Activated T-cell treated with anti-CD3 and anti-CD28 coated beads for 1 hour (primary cell): ENCODE data around the gene CLTCL1.
"Not testable (repeated sequence)": the region's sequence is repeated elsewhere in the genome, so short reads cannot be mapped to it uniquely, and the experiment has no call there.

ENCODE experiments used
- DNase-seq: peaks from one replicate; pipeline ENCODE4 v3.0.0-alpha.2; 2020; ENCODE audit warnings: low read depth

Gene CLTCL1

DNA sequence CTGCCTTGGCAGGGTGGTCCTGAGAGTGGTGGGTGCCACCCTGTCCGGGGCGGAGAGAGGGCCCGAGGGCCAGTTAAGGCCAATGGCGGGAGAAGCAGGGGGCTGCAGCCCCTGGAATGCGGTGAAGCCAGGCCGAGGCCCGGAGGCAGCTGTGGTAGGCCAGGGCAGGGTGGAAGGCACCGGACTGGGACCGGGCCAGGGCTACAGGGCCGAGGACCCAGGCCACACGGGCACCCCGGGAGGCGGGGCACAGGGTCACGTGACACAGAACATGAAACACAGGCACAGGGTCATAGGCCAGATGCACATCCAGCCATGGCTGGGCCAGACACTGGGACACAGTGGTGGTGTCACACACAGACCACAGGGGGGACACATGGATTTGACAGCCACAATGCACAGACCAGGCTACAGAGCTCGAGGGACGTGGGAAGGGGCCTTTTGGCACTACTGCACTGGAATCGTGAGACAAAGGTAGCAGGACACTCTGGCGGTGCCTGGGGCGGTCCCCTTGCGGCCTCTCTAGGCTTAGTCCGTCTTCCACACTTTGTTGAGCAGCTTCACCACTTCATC, 115.8 kb downstream of the CLTCL1 start:
- DNase-seq: no peak

GRCh38 chr22:19175026-19175601, 116.4 kb downstream of the CLTCL1 start:
- no peak for DNase-seq

GRCh38 chr22:19174106-19175025, 117.2 kb downstream of the CLTCL1 start:
- DNase-seq: no peak

- DNase-seq: no peak
These were observed 118.2 kb downstream of the CLTCL1 start for GRCh38 chr22:19173047-19174035.

GRCh38 chr22:19172213-19173046, 119.1 kb downstream of the CLTCL1 start:
- DNase-seq: no peak

GRCh38 chr22:19169947-19170318, 121.6 kb downstream of the CLTCL1 start:
- no peak for DNase-seq

DNA sequence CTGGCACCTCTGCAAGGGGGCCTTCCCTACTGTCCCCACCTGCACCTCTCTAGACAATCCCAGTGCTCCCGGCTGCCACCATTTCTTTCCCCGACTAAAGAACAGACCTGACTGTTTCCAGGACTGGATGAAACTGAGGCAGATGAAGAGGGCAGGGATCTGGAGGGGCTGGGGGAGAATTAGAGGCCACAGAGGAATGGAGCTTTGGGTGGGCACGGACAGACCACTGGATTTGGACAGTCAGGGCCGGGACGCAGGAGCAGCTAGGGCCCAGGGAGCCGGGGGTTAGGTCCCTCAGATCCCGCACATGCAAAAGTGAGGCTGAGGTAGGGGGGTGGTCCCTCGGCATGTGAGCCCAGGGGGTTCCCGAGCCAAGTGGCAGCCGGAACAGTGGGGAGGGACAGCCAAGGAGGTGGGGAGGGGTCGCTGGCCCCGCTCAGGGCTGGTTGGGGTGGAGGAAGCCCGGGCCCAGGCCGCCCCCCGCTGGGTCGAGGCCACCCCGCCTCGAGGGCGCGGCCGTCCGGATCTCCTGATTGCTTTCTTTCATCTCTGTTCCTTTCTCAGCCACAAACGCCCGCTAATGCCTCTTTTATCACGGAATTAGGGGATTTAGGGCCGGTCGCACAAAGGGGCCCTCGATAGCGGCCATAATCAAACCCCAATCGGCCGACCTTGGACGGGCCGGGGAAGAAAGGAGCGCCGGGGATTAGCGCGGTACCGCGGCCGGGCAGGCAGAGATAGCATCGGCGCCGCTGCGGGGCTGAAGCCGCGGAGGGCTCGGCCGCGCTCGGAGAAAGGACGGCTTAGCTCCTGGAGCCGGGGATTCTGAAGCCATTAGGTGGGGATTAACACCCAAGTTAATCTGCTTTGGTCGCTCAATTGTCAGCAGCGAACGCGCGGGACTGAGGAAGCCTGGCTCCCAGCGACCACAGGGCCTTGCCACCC, 122.2 kb downstream of the CLTCL1 start:
- DNase-seq: no peak

- DNase-seq: no peak
These were observed 123.2 kb downstream of the CLTCL1 start for GRCh38 chr22:19168088-19168890.

DNA sequence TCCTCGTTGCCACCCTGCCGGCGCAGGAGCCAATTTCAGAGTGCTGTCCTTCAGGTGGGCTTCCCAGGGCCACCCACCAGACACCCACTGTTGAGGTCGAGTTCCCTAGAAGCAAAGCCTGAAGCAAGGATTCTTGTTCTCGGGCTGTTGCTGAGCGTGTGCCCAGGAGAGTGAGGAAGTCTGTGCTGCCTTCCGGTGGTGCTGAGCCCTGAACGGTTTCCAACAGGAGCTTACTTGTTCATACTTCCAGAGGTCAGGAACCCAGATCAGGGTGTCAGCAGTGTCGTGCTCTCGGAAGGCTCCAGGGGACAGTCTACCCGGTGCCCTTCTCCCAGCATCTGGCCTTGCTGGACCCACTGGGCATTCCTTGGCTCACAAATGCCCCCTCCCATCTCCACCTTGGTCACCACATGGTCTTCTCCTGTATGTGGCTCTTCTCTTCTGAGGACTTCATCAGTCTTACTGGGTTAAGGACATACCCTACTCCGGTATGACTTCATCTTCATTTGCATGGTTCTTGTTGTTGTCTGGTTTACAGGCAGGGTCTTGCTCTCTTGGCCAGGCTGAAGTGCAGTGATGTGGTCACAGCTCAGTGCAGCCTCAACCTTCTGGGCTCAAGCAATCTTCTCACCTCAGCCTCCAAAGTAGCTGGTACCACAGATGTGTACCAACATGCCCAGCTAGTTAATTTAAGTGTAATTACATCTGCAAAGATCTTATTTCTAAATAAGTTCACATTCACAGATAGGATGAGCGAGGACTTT, 124.2 kb downstream of the CLTCL1 start:
- no peak for DNase-seq

DNA sequence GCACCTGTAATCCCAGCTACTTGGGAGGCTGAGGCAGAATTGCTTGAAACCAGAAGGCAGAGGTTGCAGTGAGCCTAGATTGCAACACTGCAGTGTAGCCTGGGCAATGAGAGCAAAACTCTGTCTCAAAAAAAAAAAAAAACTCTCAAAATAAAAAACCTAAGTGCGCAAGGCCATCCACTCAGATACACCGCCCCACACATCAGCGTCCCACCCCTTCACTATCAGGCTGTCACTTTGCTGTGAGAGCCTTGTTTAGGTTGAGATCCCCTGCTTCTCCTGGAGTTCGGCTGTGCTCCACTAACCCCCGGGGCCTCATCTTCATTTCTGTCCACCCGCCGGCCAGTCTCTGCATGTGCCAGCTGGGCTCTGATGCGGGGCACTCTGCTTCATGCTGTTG, 125.1 kb downstream of the CLTCL1 start:
- DNase-seq: no peak

GRCh38 chr22:19164425-19164824, 127.1 kb downstream of the CLTCL1 start:
- DNase-seq: no peak

DNA sequence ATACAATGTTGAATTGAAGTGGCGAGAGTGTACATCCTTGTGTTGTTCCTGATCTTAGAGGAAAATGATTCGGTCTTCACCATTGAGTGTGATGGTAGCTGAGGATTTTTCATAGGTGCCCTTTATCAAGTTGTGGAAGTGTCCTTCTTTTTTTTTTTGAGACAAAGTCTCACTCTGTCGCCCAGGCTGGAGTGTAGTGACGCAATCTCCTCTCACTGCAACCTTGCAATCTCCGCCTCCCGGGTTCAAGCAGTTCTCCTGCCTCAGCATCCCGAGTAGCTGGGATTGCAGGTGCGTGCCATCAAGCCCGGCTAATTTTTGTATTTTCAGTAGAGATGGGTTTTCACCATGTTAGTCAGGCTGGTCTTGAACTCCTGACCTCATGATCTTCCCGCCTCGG, 132.9 kb downstream of the CLTCL1 start:
- DNase-seq: not testable (repeated sequence)

GRCh38 chr22:19156109-19156508, 135.4 kb downstream of the CLTCL1 start:
- not testable (repeated sequence) for DNase-seq

- DNase-seq: no peak
These were observed 138.3 kb downstream of the CLTCL1 start for GRCh38 chr22:19152942-19153883.

DNA sequence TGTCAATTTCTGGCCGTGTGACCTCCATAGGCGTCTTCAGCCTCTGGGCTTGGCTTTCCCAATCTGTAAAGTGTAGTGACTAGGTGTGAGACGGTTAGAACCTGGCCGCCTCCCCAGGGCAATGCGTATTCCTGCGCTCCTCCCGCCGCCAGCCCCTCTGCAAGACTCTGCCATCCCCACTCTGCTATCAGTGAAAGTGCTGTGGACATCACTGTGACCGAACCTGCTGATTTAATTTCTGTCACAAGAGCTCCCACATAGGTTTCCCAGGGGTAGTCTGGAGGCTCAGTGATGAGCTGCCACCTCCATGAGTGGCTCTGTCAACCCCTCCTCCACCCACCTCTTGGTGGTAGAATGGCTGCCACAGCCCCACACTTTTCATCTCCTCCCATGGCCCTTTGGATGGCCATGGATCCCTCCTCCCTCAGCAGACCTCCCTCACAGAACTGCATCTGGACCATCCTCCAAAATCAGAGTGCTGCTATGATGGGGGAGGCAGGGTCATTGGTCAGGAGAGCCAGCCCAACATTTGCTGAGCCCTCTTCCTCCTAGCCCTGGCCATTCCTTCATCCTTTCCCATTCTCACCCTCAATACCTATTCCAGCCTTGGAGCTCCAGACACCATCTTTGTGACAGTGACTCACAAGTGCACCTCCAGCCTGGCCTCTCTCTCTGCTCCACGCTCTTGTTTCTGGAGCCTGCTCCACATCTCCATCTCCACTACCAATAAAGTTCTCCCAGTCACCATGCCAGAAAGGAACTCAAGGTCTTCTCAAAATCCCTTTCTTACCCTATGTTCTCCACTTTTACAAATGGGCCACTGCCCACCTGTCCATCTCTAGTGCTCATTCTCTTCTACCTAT, 140.0 kb downstream of the CLTCL1 start:
- no peak for DNase-seq
